ENCODE results near the gene TMEM203.

The TMEM203 gene

GRCh38 chr9:137228968-137229896 lies 23.8 kb upstream of the TMEM203 start:
- DNase-seq: no peak

- DNase-seq: no peak
Measured at GRCh38 chr9:137228506-137228967, 23.1 kb upstream of the TMEM203 start.

GRCh38 chr9:137227853-137228505 lies 22.5 kb upstream of the TMEM203 start:
- DNase-seq: no peak

GRCh38 chr9:137227054-137227852 lies 21.8 kb upstream of the TMEM203 start, which contains the start of gene RNF224:
Gene RNF224, plus strand, starts transcription at chr9:137227502. Its CDS starts 834 bp downstream, at chr9:137228336.
- DNase-seq: peak; percentile 76

GRCh38 chr9:137226338-137227053 lies 21.0 kb upstream of the TMEM203 start:
- DNase-seq: no peak

- no peak for DNase-seq
Measured at GRCh38 chr9:137225699-137226331, 20.4 kb upstream of the TMEM203 start.

- DNase-seq: peak; percentile 13
Measured at GRCh38 chr9:137224830-137225694, 19.6 kb upstream of the TMEM203 start, which contains the start of gene CYSRT1. Gene CYSRT1, plus strand, starts transcription at chr9:137225174. Its CDS starts 448 bp downstream, at chr9:137225622.

- DNase-seq: peak; percentile 96
Measured at GRCh38 chr9:137223078-137223970, 17.9 kb upstream of the TMEM203 start.

- no peak for DNase-seq
Measured at GRCh38 chr9:137222190-137223077, 17.0 kb upstream of the TMEM203 start, which contains the start of gene RNF208. Gene RNF208, minus strand, starts transcription at chr9:137222240. Its CDS starts 1,028 bp downstream, at chr9:137221212.

- DNase-seq: no peak
Measured at GRCh38 chr9:137221506-137222111, 16.2 kb upstream of the TMEM203 start.

GRCh38 chr9:137221095-137221505 lies 15.7 kb upstream of the TMEM203 start:
- DNase-seq: no peak

GRCh38 chr9:137220317-137221094 lies 15.1 kb upstream of the TMEM203 start:
- DNase-seq: no peak

- no peak for DNase-seq
Measured at GRCh38 chr9:137219757-137220316, 14.4 kb upstream of the TMEM203 start.

- no peak for DNase-seq
Measured at GRCh38 chr9:137218754-137219271, 13.4 kb upstream of the TMEM203 start.

- no peak for DNase-seq
Measured at GRCh38 chr9:137218212-137218753, 12.8 kb upstream of the TMEM203 start.

Data from KG1 (cell line).